Inflammatory macrophage treated with lipopolysaccharide for 4 hours (primary cell): ENCODE results near the gene FAM174B.

Experiments used
- DNase-seq: peaks from one replicate; pipeline ENCODE4 v3.0.0-alpha.2; 2020

The FAM174B gene

DNA sequence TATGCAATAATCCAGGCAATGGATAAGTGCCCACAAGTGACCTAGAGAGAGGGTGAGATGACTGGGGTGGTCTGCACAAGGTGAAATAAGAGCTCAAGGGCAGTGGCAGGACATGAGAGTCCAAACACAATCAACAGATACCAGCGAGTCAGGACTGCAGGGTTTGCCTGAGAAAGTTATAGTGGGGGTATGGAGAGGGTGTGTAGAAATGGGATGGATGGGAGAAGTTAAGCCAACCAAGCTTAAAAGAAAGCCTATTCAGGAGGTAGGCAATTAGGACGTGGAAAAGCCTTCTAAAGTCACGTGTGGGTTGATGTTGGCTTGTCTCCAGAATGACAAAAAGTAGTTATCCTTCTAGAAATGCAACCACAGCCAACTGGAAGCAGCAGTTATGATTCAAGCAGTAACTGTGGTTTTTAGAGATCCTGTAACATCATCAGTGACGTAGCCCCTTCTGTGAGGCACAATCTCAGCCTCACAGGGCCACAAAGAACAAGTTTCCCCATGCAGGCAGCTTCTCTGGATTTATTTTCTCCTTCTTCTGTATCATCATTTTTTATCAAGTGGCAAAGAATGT is 56.1 kb downstream of the FAM174B start:
- no peak for DNase-seq

DNA sequence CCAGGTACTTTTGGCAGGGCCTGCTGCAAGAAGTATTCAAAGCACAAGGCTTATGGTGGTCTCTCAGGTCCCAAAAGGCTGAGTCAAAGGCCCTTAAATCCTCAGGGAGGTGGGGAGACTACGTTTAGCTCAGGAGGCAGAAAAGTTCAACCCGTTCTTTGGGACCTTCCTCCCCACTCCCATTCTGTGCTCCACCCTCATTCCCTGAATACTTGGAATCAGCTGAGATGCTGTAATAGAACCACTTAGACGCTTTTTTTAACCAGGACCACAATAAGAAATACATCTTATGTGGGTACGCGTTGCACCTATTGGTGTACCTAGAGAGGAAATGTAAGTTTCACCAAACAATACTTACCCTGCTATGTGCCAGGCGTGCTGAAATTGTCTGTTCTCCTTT is 58.0 kb downstream of the FAM174B start:
- no peak for DNase-seq

DNA sequence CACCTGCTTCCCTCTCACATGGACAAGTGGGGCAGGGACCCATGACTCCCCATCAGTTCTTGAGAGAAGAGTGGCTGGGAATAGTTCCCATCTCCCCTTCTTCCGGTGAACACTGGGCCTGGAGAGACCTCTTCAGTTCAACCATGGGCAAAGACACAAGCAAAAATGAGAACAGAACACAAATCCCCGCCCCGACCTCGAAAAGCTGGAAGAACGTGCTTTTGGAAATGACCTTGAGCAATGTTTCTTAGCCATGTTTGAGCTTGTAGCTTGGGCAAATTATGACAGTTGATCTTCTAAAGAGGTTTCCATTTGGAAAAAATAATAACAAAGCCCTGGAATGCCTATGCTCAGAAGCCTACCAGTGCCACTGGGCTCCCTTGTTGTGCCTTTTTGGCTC is 59.0 kb downstream of the FAM174B start:
- no peak for DNase-seq

DNA sequence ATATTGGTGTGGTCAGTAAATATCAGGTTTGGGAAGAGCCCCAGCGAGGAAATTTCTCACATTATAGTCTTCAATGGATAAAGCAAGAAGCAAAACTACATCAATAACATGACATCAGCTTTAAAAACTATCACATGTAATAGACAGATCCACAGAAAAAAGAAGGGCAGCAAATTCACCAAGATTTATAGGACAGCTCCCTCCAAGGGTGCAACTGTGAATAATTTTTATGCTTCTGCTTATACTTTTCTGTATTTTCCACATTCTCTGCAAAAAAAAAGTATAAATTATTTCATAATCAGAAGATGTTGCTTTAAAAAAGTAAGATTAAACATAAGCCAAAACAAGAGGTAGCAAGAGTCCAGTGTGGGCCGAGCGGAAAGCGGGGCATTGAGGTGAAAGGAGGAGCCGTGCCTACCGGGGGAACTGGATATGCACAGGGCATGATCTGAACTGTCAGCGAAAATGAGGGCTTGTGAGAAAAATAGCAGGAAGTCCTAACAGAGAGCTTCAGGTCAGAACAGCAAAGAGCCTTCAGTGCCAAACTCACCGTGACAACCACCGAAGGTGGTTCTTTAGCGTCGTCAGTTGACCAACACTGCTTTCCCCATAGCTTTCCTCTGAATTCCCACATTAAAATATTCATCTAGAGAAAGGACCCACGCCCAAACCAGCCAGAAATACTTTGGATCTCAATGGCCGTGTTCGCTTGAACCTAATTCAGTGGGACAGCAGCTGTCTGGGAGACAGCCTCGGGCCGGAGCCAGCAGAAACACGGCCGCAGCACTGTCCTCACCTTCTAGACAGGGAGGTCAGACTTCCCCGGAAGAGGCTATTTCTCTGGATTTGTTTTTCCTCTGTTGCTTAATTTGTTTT is 59.8 kb downstream of the FAM174B start:
- DNase-seq, result no peak

DNA sequence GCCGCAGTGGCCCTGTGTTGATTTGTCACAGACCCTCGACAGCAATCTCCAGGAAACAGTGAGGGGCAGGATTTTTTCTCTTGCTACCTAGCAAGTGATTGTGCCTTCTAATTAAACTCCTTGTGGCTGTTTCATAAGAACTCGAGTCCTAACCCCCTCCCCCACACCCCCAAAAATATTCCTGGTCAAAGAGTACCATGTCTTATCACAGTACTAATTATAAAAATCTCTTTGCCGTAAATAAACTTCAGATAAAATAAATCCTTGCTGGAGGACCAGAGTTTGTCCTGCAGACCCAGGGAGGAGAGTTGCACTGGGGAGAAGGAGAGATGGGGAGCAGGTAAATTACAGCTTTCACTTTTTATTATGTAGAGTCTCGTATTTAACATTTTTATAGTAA is 64.3 kb downstream of the FAM174B start:
- no peak for DNase-seq

DNA sequence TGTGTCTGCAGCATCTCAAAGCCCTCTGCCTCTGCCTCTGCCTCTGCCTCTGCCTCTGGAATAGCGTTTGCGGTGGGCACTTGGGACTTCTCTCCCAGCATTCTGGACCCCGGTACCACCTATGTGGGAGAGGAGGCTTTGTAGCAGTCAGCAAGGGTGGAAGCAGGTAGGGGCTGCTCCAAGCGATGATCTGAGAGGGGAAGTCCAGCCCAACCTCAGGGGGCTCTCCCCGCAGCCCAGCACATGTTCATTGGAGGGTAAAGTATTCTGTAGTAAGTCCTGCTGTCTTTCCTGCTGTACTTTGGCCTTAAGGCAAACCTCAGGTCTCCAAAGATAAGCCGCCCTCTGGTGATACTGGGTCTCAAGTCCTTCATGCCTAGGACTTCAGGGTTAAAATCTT is 68.6 kb downstream of the FAM174B start:
- no peak for DNase-seq

DNA sequence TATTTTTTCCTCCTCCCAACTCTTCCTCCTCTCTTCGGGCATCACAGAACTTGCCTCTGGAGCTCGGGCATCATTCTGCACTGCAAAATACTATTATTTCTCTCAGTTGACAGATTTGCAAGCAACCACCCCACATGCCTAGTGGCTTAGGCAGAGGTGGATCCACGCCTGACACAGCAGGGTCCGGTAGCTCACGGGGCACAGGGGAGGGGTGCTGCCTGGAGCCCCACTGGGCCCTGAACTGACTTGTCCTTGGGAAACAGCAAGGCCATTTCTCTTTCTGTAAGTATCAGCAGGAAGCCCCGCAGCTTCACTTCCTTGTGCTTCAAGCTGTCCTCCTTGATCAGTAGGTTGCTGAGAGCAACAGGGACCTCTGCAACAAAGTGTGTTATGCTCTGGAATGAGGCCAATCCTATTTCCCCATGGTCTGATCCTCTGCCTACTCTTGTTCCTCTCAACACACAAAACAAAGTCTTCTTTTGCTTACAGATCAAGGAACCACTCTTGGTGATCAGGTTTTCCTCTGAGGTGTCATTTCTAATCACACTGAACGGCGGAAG is 69.1 kb downstream of the FAM174B start:
- no peak for DNase-seq

DNA sequence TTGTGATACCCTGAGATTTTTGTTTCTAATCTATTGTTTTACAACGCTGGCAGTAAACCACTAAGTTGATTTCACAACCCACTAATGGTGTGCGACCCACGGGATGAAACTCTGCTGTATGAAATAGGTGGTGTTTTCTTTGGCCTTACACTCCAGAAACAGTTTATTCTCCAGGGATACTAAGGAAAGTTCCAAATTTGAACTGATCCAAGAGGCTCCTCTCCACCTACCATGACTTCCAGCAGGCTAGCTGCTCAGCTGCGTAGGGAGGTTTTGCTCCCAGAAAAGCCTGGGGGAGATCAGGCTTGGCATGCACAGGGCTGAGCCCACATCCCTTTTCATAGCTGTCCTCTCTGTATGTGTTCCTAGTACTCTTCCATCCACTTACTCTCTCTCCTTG is 71.5 kb downstream of the FAM174B start:
- DNase-seq, result no peak

DNA sequence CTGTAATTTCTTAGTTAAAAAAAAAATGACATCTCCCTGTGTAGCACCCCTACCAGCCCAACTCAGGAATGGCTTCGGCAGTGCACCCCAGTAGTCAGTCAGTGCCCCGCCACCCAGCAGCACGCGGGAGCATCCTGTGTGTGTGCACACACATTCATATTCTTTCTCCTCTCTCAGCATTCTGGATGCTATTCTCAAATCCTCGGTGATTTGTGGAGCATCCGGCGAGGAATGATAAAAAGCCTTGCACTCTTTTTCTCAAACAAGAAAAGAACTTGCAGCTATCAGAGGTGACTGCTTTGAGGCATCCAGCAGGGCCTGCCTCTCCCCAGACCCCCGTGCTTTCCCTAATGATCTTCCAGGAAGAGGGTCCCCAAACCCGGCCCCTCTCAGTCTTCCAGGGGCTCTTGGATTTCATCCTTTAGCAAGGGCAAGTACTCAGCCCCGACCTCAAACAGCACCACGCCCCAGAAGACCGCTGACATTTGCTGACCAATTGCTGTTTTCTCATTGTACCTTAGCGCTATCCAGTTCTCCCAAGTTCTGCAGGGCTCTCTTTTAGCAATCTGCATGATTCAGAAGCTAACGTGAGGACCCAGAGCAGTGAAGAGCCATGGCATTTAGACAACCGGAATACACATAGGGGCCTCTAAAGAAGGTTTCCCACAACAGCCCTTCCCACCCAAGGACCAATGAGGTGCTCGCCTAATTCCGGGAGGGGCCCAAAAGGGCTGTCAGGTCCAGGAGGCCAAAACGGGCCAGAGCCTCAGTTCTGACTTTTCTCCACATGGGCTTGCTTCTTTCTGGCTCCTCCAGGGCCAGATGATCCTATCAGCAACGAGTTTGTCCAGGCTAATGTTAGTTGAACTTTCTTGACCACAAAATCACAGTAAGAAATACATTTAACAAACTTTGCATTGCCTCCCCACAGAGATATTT is 72.2 kb downstream of the FAM174B start:
- no peak for DNase-seq

DNA sequence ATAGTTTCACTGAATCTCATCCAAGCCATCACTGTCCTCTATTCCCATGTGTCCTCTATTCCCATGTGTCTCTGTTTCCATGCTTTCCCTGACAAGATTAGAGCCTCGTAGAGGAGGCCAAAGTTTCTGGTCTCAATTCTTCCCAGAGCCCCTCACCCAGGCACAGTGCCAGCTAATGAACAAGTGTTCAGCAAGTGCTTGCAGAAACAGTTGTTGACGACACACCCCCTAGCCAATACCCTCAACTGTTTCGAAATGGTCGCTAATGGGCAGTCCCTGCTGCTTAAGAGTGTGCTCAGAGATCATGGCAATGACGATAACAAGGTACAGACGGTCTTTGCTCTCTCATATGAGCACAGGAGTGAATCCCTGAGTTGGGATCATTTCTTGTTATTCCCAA is 73.4 kb downstream of the FAM174B start:
- no peak for DNase-seq

DNA sequence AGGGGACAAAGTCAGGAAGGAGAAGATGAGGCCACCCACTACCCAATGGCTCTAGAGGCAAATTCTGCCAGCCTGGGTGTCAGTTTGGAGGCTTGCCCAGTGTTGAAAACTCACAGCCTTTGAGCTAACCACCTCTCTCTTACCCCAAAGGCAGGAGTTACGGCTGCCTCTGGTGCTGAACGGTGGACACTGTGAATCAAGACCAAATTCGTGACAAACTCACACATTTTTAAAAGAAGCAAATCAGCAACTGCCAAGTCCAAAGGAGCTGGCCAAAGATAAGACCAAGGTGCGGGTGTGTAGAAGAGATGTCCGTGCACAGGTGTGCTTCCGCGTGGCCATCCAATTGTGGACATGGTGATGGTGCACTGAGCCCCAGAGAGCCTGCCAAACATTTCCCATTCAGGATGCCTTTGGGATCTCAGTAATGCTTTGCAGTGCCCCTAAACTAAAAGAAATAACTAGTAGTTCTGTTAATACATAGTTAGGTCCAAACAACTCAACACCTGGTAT is 74.6 kb downstream of the FAM174B start:
- no peak for DNase-seq

DNA sequence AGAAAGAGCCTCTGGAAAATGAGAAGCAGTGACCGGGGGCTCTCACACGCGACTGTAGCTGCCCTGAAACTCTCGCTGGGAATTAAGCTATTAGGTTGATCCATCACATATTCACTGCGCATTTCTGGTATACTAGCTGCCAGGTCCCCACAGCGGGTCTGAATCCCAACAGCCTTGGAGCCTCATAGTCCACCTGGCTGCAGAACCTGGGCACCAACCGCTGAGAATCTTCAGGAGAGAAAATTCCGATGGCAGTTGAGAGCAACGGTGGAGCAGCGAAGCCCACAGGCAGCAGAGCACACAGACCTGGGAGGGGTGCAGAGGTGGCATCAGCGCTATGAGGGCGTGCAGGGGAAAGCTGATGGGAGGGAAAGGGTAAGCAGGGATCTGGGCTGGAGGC is 75.1 kb downstream of the FAM174B start:
- no peak for DNase-seq

DNA sequence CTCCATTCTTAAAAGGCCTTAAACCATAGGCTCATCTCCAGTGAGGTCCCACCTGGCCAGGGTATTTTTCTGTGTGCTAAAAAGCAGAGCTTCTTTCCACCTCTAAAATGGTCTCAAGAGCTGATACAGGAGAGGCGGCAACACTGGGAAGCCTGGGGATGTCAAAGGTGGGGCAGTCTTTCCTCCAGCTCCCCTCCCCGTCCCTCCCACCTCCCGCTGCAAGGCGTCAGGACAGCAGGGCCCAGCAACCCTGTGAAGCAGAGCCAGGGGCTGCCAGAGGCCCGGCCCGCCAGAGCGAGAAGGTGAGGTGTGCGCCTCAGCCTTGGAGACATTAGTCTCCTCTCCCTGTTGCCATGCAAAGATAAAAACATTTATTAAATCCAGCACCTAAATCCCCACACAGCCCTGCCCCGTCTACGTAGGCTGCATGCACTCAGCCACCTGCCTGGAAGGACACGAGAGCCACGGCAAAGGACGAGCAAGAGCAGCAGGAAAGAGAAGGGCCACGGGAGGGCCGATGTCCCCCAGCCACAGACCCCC is 75.6 kb downstream of the FAM174B start:
- no peak for DNase-seq

DNA sequence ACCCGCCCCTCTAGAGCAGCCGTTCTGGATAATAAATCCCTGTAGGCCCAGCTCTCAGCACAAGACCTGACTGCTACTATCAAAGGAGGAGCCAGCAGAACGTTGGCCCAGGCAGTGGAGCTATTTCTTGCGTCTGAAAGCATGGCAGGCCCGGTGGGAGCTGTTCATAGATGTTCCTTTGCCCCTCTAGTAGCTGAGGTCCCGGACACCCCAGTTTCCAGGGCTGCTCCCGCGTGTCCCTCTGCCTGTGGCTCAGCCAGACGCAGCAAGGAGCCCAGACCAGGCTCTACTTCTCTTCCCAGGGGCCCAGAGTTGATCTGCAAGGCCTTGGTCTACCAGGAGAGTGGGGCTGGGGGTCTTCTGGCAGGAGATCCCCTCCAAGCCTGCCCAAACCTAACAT is 76.1 kb downstream of the FAM174B start:
- no peak for DNase-seq

DNA sequence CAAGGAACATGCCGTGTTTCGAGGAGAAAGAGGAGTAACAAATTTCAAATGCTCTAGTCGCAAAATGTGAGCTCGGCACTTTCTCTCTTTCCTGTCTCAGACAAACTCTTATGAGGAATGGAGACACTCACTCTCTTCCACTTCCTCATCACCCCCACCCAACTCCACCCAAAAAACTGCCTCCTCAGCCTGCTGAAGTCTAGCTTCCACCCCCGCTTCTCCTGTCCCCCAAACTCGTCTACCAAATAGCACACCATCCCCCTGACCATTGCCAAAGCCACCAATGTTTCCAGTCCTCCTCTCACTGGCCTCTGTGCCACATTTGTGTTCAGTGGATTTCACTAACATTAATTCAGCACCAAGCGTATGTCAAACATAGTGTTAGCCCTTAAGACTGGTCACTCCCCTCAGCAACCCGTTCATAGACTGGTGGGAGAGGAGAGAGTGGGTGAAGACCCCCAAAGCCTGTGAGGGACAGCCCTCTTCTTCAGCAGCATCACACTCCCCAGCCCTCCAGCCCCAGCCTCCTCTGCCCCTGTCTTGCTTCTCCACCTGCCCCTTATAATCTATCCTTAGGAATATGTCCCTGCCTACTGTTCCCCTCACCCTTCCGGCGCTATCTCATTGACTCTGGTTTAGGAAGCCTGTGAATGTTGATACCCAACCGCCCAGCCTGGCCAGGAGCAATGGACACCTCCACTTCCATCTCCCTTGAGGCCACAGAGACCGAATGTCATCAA is 77.3 kb downstream of the FAM174B start:
- DNase-seq, result no peak

DNA sequence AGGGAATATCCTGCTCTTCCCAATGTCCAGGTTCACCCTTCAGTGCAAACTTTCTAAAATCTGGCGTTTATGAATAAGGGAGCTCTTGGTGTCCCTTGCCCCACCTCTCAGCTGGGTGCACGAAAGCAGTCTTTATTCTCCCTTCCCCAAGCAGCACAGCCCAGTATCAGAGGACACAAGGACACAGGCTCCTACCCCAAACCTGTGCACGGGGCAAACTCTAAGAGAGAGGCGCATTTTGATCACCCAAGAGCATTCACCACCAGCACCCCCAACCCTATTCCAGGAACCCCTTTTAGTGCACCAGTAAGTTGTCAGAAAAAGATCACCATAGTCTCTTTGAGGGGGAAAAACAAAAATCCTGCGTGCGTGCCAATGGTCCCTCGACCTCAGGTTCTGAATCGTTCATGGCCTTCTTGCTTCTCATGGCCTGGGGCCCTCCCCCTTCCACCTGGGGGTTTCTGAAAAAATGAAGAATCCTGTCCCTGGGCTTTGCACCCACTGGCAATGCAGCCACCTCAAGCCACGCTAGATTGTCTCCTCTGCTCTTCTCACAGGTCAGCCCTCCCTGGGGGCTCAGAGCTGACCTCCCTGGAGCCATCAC is 78.9 kb downstream of the FAM174B start:
- DNase-seq, result no peak

DNA sequence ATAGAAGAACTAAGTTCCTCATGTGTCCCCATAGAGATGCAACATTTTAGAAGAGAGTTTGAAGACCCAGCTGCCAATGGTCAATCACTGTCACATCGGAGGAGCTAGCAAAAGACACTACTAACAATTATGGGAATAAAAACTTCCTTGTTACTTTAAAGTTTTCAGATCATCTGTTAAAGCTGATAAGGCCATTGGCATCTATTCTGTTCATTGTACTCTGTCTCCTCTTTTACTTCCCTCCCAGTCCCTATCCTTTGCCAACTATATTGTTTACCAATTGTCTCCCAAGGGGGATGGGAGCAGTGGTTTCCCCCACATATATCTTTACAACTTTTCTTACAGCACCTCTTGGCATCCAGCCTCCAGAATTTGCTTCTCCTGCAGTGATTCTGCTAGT is 81.0 kb downstream of the FAM174B start:
- DNase-seq, result no peak

DNA sequence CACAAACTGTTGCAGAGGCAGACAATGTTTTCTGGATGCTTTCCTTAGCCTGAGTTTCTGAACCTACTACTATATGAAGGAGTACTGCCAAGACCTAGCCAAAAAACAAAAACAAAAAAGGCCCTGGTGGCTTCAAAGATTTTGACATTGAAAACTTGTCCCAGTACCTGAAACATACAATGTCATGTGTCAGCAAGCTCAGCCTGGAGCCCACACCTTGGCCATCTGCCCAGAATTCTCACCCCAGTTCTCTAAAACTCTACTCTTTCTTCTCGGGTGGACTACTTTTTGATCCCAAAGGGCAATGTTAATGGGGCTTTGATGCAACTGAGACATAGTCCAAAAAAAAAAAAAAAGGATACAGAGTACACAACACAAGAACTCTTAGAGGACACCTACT is 81.4 kb downstream of the FAM174B start:
- no peak for DNase-seq

DNA sequence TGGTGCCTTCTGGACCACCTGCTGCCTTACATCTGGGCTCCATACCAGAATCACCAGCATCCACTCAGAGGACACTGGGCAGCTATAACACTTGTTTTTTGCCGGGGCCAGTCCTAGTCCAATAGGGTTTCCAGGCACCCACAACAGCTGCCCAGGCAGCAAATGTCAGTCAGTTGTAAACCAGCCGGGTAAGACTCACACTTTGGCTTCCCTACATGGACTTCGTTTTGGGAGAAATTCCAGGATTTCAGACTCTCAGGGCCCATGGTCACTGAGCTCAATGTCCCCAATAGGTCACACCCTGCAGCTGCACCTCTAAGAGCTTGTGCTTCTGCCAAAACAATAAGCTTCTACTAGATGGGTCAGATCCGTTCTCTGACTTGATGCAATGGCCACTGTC is 83.8 kb downstream of the FAM174B start:
- no peak for DNase-seq

DNA sequence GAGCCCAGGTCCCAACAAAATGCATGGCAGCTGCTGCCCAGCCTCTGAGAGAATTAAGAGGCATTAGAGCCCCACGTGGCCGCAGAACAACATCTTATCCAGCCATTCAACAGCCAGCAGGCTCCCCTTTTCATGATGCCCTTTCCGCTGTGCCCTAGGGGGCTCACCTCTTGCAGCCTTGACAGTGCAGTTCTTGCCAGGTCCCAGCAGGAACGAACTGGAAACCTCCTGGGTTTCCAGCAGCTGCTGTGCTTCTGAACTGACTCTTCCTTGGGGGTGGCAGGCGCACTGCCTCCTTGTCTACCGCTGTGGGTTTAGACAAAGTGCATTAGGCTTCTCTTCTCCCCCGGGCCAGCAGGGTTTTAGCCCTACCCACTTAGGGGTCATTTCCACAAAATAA is 85.2 kb downstream of the FAM174B start:
- DNase-seq, result no peak

DNA sequence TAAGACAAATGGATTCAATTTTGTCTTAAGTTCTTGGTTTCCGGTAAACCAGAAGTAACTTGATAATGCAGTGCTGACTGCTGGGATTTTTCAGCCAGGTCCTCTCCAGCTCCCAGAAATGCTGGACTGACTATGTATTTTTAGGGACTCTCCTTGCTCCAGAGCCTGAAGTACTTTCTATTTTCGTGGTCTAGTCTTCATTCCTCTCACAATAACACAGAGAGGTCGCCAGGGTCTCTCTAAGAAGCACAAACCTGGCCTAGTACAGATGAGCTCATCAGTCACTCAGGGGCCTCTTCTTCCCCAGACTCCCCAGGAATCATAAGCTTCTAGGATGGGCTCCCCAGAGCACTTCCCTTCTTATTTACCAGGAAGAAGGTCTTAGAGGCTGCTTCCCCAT is 85.8 kb downstream of the FAM174B start:
- DNase-seq, result no peak
